OCI-LY3 (cell line): ENCODE measurements around the gene AGAP1.

Source experiments
- EZH2phosphoT487 ChIP-seq: fragments of 200-600 bp; shearing (Covaris generic); IDR thresholded peaks from 2 replicates; pipeline ENCODE4 v1.6.1; 2018; ENCODE audit warnings: antibody characterized with exemption, mixed run types, low read depth
- TF ChIP-seq, protein P1 (sequence below): fragments of 200-600, 300-600 bp; sonication (generic); IDR thresholded peaks from 2 replicates; pipeline ENCODE4 v1.5.1; 2014; ENCODE audit warnings: antibody characterized with exemption, low read length, low read depth

DNA sequence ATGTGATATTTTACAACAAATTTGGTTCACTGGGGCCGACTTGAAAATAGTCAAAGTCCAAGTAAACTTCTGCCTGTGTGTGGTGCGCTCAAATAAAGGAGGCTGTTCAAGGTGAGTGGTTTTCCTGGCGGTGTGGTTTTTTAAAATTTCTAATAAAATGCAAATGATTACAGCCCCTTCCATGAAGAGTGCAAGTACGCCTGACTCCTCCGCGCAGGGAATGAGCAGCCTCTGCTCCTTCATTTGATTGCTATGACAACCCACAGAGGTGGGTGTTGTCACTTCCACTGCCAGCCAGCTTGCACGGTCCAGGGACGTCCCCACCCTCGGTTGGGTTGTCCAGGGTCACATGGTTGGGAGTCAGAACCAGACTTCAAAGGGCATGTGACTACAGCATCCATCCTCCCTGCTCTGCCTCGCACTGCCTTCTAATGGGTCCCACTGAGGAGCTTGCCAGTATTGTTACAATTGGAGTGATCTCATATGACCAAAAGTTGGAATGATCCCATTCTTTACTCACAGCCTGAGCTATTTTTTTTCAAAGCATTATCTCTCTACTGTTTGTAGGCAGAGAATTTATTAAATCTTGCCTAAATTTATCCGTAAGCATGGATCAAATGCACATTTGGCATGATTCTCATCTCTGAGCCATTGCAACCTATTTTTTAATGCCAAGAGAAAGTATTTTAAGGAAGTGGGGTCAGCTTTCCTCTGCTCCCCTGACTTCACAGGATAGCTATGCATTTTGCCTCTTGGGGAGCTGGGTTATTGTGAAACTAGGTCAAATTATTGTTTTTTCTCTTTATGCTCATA lies 121.3 kb downstream of the AGAP1 start:
- TF ChIP-seq EZH2phosphoT487, result no peak
- TF ChIP-seq, protein P1, sequence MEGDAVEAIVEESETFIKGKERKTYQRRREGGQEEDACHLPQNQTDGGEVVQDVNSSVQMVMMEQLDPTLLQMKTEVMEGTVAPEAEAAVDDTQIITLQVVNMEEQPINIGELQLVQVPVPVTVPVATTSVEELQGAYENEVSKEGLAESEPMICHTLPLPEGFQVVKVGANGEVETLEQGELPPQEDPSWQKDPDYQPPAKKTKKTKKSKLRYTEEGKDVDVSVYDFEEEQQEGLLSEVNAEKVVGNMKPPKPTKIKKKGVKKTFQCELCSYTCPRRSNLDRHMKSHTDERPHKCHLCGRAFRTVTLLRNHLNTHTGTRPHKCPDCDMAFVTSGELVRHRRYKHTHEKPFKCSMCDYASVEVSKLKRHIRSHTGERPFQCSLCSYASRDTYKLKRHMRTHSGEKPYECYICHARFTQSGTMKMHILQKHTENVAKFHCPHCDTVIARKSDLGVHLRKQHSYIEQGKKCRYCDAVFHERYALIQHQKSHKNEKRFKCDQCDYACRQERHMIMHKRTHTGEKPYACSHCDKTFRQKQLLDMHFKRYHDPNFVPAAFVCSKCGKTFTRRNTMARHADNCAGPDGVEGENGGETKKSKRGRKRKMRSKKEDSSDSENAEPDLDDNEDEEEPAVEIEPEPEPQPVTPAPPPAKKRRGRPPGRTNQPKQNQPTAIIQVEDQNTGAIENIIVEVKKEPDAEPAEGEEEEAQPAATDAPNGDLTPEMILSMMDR, result no peak
